ENCODE measurements around the gene C2CD2.

DNA sequence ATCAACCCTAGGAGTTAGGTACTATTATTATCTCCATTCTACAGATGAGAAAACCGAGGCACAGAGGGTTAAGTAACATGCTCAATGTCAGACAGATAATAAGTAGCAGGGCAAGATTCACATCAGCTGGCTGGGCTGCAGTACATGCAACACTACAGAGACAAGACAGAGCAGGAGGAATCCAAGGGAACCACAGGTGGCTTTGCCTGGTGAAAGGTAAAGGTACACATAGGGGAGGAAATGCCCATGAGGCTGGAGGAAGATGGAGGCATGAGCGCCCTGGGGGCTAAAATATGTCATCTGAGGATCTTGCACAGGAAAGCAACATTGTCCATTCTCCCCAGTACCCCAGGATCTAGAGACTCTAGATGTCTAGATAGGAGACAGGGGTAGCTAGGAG lies 48.0 kb upstream of the C2CD2 start:
- TF ChIP-seq, protein P1, sequence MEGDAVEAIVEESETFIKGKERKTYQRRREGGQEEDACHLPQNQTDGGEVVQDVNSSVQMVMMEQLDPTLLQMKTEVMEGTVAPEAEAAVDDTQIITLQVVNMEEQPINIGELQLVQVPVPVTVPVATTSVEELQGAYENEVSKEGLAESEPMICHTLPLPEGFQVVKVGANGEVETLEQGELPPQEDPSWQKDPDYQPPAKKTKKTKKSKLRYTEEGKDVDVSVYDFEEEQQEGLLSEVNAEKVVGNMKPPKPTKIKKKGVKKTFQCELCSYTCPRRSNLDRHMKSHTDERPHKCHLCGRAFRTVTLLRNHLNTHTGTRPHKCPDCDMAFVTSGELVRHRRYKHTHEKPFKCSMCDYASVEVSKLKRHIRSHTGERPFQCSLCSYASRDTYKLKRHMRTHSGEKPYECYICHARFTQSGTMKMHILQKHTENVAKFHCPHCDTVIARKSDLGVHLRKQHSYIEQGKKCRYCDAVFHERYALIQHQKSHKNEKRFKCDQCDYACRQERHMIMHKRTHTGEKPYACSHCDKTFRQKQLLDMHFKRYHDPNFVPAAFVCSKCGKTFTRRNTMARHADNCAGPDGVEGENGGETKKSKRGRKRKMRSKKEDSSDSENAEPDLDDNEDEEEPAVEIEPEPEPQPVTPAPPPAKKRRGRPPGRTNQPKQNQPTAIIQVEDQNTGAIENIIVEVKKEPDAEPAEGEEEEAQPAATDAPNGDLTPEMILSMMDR (IDR thresholded peaks at IDR 0.05): no peak
- TF ChIP-seq POLR2AphosphoS5 (IDR thresholded peaks at IDR 0.05) (no peak), POLR2A (IDR thresholded peaks at IDR 0.05) (no peak)

Measured in suprapubic skin (tissue), 4 donors.